H1 (cell line): Measurements from ENCODE around the gene CNR2. TPM values are rescaled to one million over a fixed set of nuclear protein-coding genes. Genes with fewer than 3 reads are reported as not detected.

Experiments
- CTCF ChIA-PET: fragments of 300-600 bp; sonication (Branson Sonifier 250); formaldehyde crosslinking; loops from one replicate; lab custom pipeline; 2021; ENCODE audit not compliant: partially characterized antibody; lab: Charles Lee
- POLR2A ChIA-PET: fragments of 300-600 bp; sonication (Branson Sonifier 250); formaldehyde crosslinking; loops from one replicate; lab custom pipeline; 2021; ENCODE audit warnings: inconsistent platforms; ENCODE audit not compliant: partially characterized antibody; lab: Charles Lee
- DNase-seq, 2 experiments: peaks; one replicate each; pipeline versions ENCODE4 v3.0.0 to v3.0.0-alpha.2; 2010 to 2022; ENCODE audit warnings: low spot score in 2 of 2, low read depth in 1 of 2, mixed read lengths in 1 of 2
- FAIRE-seq: peaks from 2 replicates; lab custom pipeline; 2011; peaks lifted over from hg19 to GRCh38; lab: Jason Lieb, UNC
- H2AFZ ChIP-seq: 2 replicates; pipeline ENCODE4 v1.8.1; 2012; ENCODE audit warnings: low read length, inconsistent platforms
- H2AK5ac ChIP-seq: 2 replicates; pipeline ENCODE4 v1.6.1; 2013; ENCODE audit warnings: low read depth, low read length
- H2BK120ac ChIP-seq: replicated peaks from 2 replicates; pipeline ENCODE3; 2013; ENCODE audit warnings: low read depth, low read length, inconsistent platforms
- H2BK12ac ChIP-seq: 2 replicates; pipeline ENCODE4 v1.6.1; 2013; ENCODE audit warnings: low read depth, low read length
- H2BK15ac ChIP-seq: 2 replicates; pipeline ENCODE4 v1.6.1; 2013; ENCODE audit warnings: low read length
- H2BK20ac ChIP-seq: 2 replicates; pipeline ENCODE4 v1.6.1; 2013; ENCODE audit warnings: low read length
- H2BK5ac ChIP-seq: 2 replicates; pipeline ENCODE4 v1.6.1; 2013; ENCODE audit warnings: low read depth, low read length
- H3K14ac ChIP-seq: 2 replicates; pipeline ENCODE4 v1.6.1; 2013; ENCODE audit warnings: inconsistent platforms; ENCODE audit not compliant: insufficient read length
- H3K18ac ChIP-seq: 2 replicates; pipeline ENCODE4 v1.6.1; 2013; ENCODE audit warnings: low read length; ENCODE audit errors: extremely low read depth
- H3K23ac ChIP-seq: 2 replicates; pipeline ENCODE4 v1.6.1; 2013; ENCODE audit warnings: inconsistent platforms; ENCODE audit not compliant: insufficient read length
- H3K23me2 ChIP-seq: 2 replicates; pipeline ENCODE4 v1.6.1; 2013; ENCODE audit warnings: low read depth, low read length
- H3K27ac ChIP-seq: 2 replicates; pipeline ENCODE4 v1.6.1; 2011; ENCODE audit warnings: low read depth, low read length, inconsistent platforms
- H3K27me3 ChIP-seq, 4 experiments: replicated peaks in 1 of 4; 1 replicate in 1 of 4; 2 replicates in 3 of 4; pipeline versions ENCODE4 v1.6.1 to v1.8.1; 2011 to 2013; ENCODE audit warnings: low read length in 3 of 4, mild to moderate bottlenecking in 3 of 4, inconsistent platforms in 2 of 4, mixed read lengths in 2 of 4, moderate library complexity in 1 of 4; ENCODE audit not compliant: control insufficient read depth in 3 of 4, insufficient read depth in 3 of 4; ENCODE audit errors: extremely low read depth in 1 of 4
- H3K36me3 ChIP-seq, 4 experiments: 2 replicates each; pipeline versions ENCODE4 v1.6.1 to v1.8.1; 2011 to 2013; ENCODE audit warnings: mild to moderate bottlenecking in 4 of 4, low read length in 3 of 4, moderate library complexity in 2 of 4, control low read depth in 1 of 4, inconsistent platforms in 1 of 4; ENCODE audit not compliant: insufficient read depth in 4 of 4, control insufficient read depth in 2 of 4
- H3K4ac ChIP-seq: replicated peaks from 2 replicates; pipeline ENCODE3; 2013; ENCODE audit warnings: low read length, low read depth, mixed read lengths, inconsistent platforms; ENCODE audit not compliant: insufficient read length
- H3K4me1 ChIP-seq, 4 experiments: replicated peaks in 1 of 4; 1 replicate in 1 of 4; 2 replicates in 3 of 4; pipeline versions ENCODE4 v1.6.1 to v1.8.1; 2011 to 2013; ENCODE audit warnings: low read length in 3 of 4, inconsistent platforms in 2 of 4, mixed read lengths in 1 of 4; ENCODE audit not compliant: insufficient read depth in 4 of 4, control insufficient read depth in 3 of 4
- H3K4me2 ChIP-seq, 2 experiments: 2 replicates each; pipeline versions ENCODE4 v1.6.1 to v1.8.1; 2011 to 2013; ENCODE audit warnings: low read depth in 2 of 2, low read length in 2 of 2, control low read depth in 1 of 2, inconsistent platforms in 1 of 2, mild to moderate bottlenecking in 1 of 2; ENCODE audit not compliant: insufficient read depth in 1 of 2
- H3K4me3 ChIP-seq, 4 experiments: fragments of 200-600, 300-600 bp in 1 of 4; sonication (generic), shearing (Covaris generic), sonication (Bioruptor Twin) in 1 of 4; 2 replicates each; pipeline versions ENCODE4 v1.5.1 to v1.8.1; 2011 to 2016; ENCODE audit warnings: low read length in 4 of 4, low read depth in 3 of 4, control low read depth in 2 of 4, inconsistent platforms in 2 of 4, mild to moderate bottlenecking in 2 of 4, mixed read lengths in 1 of 4, moderate library complexity in 1 of 4; ENCODE audit not compliant: insufficient read depth in 2 of 4; ENCODE audit errors: extremely low read depth in 1 of 4
- H3K56ac ChIP-seq: replicated peaks from 2 replicates; pipeline ENCODE3; 2013; ENCODE audit warnings: low read depth, mild to moderate bottlenecking, mixed read lengths, low read length, inconsistent platforms; ENCODE audit not compliant: insufficient read length
- H3K79me1 ChIP-seq: 2 replicates; pipeline ENCODE4 v1.6.1; 2013; ENCODE audit warnings: low read depth, low read length, control low read depth
- H3K79me2 ChIP-seq, 2 experiments: 2 replicates each; pipeline versions ENCODE4 v1.6.1 to v1.8.1; 2012 to 2013; ENCODE audit warnings: low read length in 2 of 2, mild to moderate bottlenecking in 2 of 2, inconsistent platforms in 1 of 2; ENCODE audit not compliant: insufficient read depth in 2 of 2, control insufficient read depth in 1 of 2
- H3K9ac ChIP-seq, 4 experiments: replicated peaks in 1 of 4; 1 replicate in 1 of 4; 2 replicates in 3 of 4; pipeline versions ENCODE4 v1.6.1 to v1.8.1; 2011 to 2013; ENCODE audit warnings: low read depth in 3 of 4, low read length in 3 of 4, control low read depth in 2 of 4, mild to moderate bottlenecking in 2 of 4, moderate library complexity in 2 of 4, inconsistent platforms in 1 of 4; ENCODE audit errors: extremely low read depth in 1 of 4
- H3K9me3 ChIP-seq, 2 experiments: 2 replicates each; pipeline versions ENCODE4 v1.6.1 to v1.8.1; 2012 to 2013; ENCODE audit warnings: mild to moderate bottlenecking in 2 of 2, moderate library complexity in 2 of 2, control low read depth in 1 of 2, inconsistent platforms in 1 of 2, low read depth in 1 of 2, low read length in 1 of 2, mixed read lengths in 1 of 2; ENCODE audit not compliant: insufficient read depth in 2 of 2
- H4K20me1 ChIP-seq, 2 experiments: replicated peaks in 1 of 2; 2 replicates each; pipeline versions ENCODE3 to v1.8.1; 2011 to 2013; ENCODE audit warnings: inconsistent platforms in 2 of 2, low read length in 2 of 2, mild to moderate bottlenecking in 1 of 2; ENCODE audit not compliant: insufficient read depth in 2 of 2, control insufficient read depth in 1 of 2
- H4K5ac ChIP-seq: 2 replicates; pipeline ENCODE4 v1.6.1; 2013; ENCODE audit warnings: low read length, low read depth, mixed read lengths, inconsistent platforms; ENCODE audit not compliant: insufficient read length
- H4K8ac ChIP-seq: 2 replicates; pipeline ENCODE4 v1.8.0; 2013; ENCODE audit warnings: mild to moderate bottlenecking, moderate library complexity, low read length, inconsistent platforms; ENCODE audit not compliant: insufficient read depth; ENCODE audit errors: extremely low read depth
- H4K91ac ChIP-seq: replicated peaks from 2 replicates; pipeline ENCODE3; 2013; ENCODE audit warnings: low read length, mixed read lengths, inconsistent platforms; ENCODE audit not compliant: insufficient read length
- CTBP2 ChIP-seq: IDR thresholded peaks from 2 replicates; pipeline ENCODE4 v1.7.0; 2011; ENCODE audit warnings: borderline replicate concordance, mild to moderate bottlenecking, moderate library complexity, mixed read lengths, low read length; ENCODE audit not compliant: insufficient read depth, insufficient read length
- GTF2F1 ChIP-seq: IDR thresholded peaks from 2 replicates; pipeline ENCODE4 v1.6.1; 2012; ENCODE audit warnings: low read depth, low read length, improper control_type of control experiment, borderline replicate concordance
- KDM1A ChIP-seq: fragments of 200-600, 300-600 bp; sonication (generic); IDR thresholded peaks from 2 replicates; pipeline ENCODE4 v1.7.1; 2016; ENCODE audit warnings: mild to moderate bottlenecking, low read length, borderline replicate concordance
- POLR2A ChIP-seq, 2 experiments: IDR thresholded peaks; 1 replicate in 1 of 2; 2 replicates in 1 of 2; pipeline ENCODE4 v1.6.1; 2011; ENCODE audit warnings: low read depth in 2 of 2, low read length in 2 of 2, mild to moderate bottlenecking in 2 of 2; ENCODE audit errors: control extremely low read depth in 1 of 2
- WGBS, 2 experiments: shearing (Covaris generic) in 1 of 2; methylation state at CpG; one replicate each; pipeline versions ENCODE4 v1.1.6 to v1.1.7; 2013 to 2015; ENCODE audit warnings: low lambda C conversion rate in 2 of 2, mixed read lengths in 2 of 2, inconsistent platforms in 1 of 2, low coverage in 1 of 2, missing lambda C conversion rate in 1 of 2; ENCODE audit not compliant: insufficient replicate concordance in 2 of 2, insufficient coverage in 1 of 2, insufficient read length in 1 of 2; ENCODE audit errors: extremely low coverage in 1 of 2, missing lambda C conversion rate in 1 of 2; 5-methylcytosine and 5-hydroxymethylcytosine counted together
- polyA plus RNA-seq, 7 experiments: library from polyadenylated mRNA; depleted of rRNA in 3 of 7; stranded (reverse) in 5 of 7; unstranded in 2 of 7; fragments of >200 nt in 5 of 7; fragments of 200-250 nt in 2 of 7; gene quantifications; 1 replicate in 5 of 7; 2 replicates in 1 of 7; 4 replicates in 1 of 7; pipeline versions ENCODE4 v1.2.1 to v1.2.3, GENCODE V29; 2011 to 2013; ENCODE audit warnings: missing spikeins in 2 of 7, mixed read lengths in 2 of 7
- total RNA-seq: library from RNA; stranded (reverse); fragmentation: NEBNext Ultra II Directional; extraction: Animal tissue kit (Norgen Biotek cat#: 25700); gene quantifications from 2 replicates; pipeline ENCODE4 v1.2.1, GENCODE V29; 2021

CNR2 gene
- total and polyA plus RNA-seq, 2 of the 8 experiments (the other 6 are each of a cell fraction or from before 2014, with no cell fraction given): not detected

GRCh38 chr1:23899070-23899469 lies 14.1 kb downstream of the CNR2 start:
- TF ChIP-seq POLR2A (IDR thresholded peaks at IDR 0.05; ENCODE audit: control extremely low read depth in 1 of 2, low read depth in 2 of 2, low read length in 2 of 2) (no peak), GTF2F1 (no peak), CTBP2 (no peak), KDM1A (no peak)
- TF ChIP-seq, all 59 proteins: peak for 0
- Histone ChIP-seq H2BK12ac (no peak overlapping the region), H3K4me1 (peaks cover 2 to 9% (median 4%) of the 10 kb centered on the region in 4 experiments; a peak in 6 of 7 replicates), H3K56ac (no peak overlapping the region), H4K8ac (no peak overlapping the region), H4K91ac (no peak overlapping the region), H2AK5ac (no peak overlapping the region), H3K27me3 (peaks cover 5 to 30% (median 25%) of the 10 kb centered on the region in 4 experiments), H2BK20ac (no peak overlapping the region), H2AFZ (no peak overlapping the region), H3K4me3 (no peak overlapping the region), H4K20me1 (no peaks in the 10 kb centered on the region), H2BK120ac (no peak overlapping the region), H3K23me2 (peaks cover 2% of the 10 kb centered on the region; the same call in 1 of the 2 replicates), H3K23ac (no peak overlapping the region), H3K18ac (no peak overlapping the region), H3K4ac (no peak overlapping the region), H4K5ac (no peak overlapping the region), H3K36me3 (no peaks in the 10 kb centered on the region), H3K79me1 (no peaks in the 10 kb centered on the region), H3K27ac (no peak overlapping the region), H2BK5ac (no peak overlapping the region), H3K14ac (no peak overlapping the region), H3K9ac (no peak overlapping the region), H3K79me2 (no peaks in the 10 kb centered on the region), H2BK15ac (no peak overlapping the region), H3K4me2 (no peak overlapping the region), H3K9me3 (no peaks in the 10 kb centered on the region)
- WGBS, 2 experiments: 98% methylated on average over 3 of the region's 3 CpGs; no CpG with 5 or more reads in 1 of the 2 experiments
- ChIA-PET POLR2A (no interaction called here), CTCF (interaction anchor here (1.0 kb wide), 1 partner anchor 127 kb away, joined by 3 read pairs; no protein-coding TSS in a partner anchor)
- DNase-seq: no peak
- no peak for FAIRE-seq
